ENCODE data around the gene MCUB.

Gene MCUB

DNA sequence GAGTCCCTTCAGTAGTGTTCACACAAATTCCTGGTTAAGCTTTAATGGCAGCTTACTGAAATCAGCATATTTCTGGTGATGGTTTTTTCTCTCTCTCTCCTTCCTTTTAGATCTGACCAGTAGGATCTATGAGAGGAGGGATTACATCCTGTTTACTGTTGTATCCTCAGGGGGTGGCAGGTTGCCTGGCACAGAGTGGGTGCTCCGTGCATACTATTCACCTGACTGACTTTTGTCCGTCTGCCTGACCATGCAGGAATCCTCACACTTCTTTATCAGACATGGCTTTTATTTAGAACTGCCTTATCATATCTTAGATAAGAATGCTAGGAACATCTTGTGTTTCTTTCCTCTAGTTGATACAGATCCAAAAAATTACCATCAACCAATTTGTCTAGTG is 29.6 kb downstream of the MCUB start:
- CTCF ChIA-PET: no interaction called here
- POLR2A ChIA-PET: no interaction called here

DNA sequence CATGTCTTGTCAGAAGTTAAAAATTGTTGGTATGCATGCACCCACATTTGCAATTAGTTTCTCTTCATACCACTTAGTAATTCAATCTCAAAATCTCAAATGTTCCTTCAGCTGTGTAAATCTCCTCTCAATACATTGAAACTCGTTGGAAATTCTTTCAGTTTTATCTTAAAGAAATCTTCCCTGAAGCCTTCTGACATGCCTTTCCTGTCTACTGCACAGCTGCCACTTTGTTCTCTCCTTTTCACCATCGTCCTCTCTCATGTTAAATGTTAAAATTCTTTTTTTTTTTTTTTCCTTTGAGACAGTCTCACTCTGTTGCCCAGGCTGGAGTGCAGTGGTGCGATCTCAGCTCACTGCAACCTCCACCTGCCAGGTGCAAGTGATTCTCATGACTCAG is 30.9 kb downstream of the MCUB start:
- Histone ChIP-seq H3K4me1 (ENCODE audit: control insufficient read depth, insufficient read depth, low read length) (no peaks in the 10 kb centered on the region), H3K36me3 (ENCODE audit: control insufficient read depth in 2 of 2, insufficient read depth in 1 of 2, low read length in 2 of 2) (no peaks in the 10 kb centered on the region), H3K9me3 (ENCODE audit: control insufficient read depth, insufficient read depth, low read depth, low read length) (no peaks in the 10 kb centered on the region), H3K4me3 (ENCODE audit: low read depth, low read length) (no peak overlapping the region), H3K27ac (ENCODE audit: extremely low read depth, low read depth, low read length) (no peak overlapping the region)
- TF ChIP-seq ZNF76 (tag by site-specific recombination; IDR thresholded peaks at IDR 0.05; ENCODE audit: borderline replicate concordance, low read depth): no peak
- TF ChIP-seq, protein P1, sequence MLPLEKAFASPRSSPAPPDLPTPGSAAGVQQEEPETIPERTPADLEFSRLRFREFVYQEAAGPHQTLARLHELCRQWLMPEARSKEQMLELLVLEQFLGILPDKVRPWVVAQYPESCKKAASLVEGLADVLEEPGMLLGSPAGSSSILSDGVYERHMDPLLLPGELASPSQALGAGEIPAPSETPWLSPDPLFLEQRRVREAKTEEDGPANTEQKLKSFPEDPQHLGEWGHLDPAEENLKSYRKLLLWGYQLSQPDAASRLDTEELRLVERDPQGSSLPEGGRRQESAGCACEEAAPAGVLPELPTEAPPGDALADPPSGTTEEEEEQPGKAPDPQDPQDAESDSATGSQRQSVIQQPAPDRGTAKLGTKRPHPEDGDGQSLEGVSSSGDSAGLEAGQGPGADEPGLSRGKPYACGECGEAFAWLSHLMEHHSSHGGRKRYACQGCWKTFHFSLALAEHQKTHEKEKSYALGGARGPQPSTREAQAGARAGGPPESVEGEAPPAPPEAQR (tag by site-specific recombination; IDR thresholded peaks at IDR 0.05): no peak
- no peak for TF ChIP-seq ZNF433 (tag by site-specific recombination; IDR thresholded peaks at IDR 0.05; ENCODE audit: low read depth)
- TF ChIP-seq KLF8 (tag by site-specific recombination; IDR thresholded peaks at IDR 0.05): no peak
- TF ChIP-seq, protein P2, sequence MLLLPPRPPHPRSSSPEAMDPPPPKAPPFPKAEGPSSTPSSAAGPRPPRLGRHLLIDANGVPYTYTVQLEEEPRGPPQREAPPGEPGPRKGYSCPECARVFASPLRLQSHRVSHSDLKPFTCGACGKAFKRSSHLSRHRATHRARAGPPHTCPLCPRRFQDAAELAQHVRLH (tag by site-specific recombination; IDR thresholded peaks at IDR 0.05): no peak
- TF ChIP-seq ZNF214 (tag by site-specific recombination; IDR thresholded peaks at IDR 0.05; ENCODE audit: borderline replicate concordance): no peak
- no peak for TF ChIP-seq ZNF843 (tag by site-specific recombination; IDR thresholded peaks at IDR 0.05)
- no peak for TF ChIP-seq ZNF19 (tag by site-specific recombination; IDR thresholded peaks at IDR 0.05; ENCODE audit: low read depth)
- TF ChIP-seq ZFP37 (tag by site-specific recombination; IDR thresholded peaks at IDR 0.05): no peak
- TF ChIP-seq MEIS1 (CRISPR knock-in tag; IDR thresholded peaks at IDR 0.05; ENCODE audit: borderline replicate concordance): no peak
- TF ChIP-seq, protein P3, sequence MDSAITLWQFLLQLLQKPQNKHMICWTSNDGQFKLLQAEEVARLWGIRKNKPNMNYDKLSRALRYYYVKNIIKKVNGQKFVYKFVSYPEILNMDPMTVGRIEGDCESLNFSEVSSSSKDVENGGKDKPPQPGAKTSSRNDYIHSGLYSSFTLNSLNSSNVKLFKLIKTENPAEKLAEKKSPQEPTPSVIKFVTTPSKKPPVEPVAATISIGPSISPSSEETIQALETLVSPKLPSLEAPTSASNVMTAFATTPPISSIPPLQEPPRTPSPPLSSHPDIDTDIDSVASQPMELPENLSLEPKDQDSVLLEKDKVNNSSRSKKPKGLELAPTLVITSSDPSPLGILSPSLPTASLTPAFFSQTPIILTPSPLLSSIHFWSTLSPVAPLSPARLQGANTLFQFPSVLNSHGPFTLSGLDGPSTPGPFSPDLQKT (IDR thresholded peaks at IDR 0.05; ENCODE audit: borderline replicate concordance, low read depth, low read length): no peak
- CTCF ChIA-PET: no interaction called here
- POLR2A ChIA-PET: no interaction called here

More for the DNA sequence above, 29.6 kb downstream of the MCUB start:
- Histone ChIP-seq H3K36me3 (ENCODE audit: control insufficient read depth in 2 of 2, insufficient read depth in 1 of 2, low read length in 2 of 2) (no peaks in the 10 kb centered on the region), H3K4me1 (ENCODE audit: control insufficient read depth, insufficient read depth, low read length) (no peaks in the 10 kb centered on the region), H3K4me3 (ENCODE audit: low read depth, low read length) (no peak overlapping the region), H3K9me3 (ENCODE audit: control insufficient read depth, insufficient read depth, low read depth, low read length) (no peaks in the 10 kb centered on the region), H3K27ac (ENCODE audit: extremely low read depth, low read depth, low read length) (no peak overlapping the region)
- TF ChIP-seq ZFHX2 (tag by site-specific recombination; conservative IDR thresholded peaks at IDR 0.05): no peak
- no peak for TF ChIP-seq ZSCAN23 (tag by site-specific recombination; IDR thresholded peaks at IDR 0.05)
- TF ChIP-seq, protein P4, sequence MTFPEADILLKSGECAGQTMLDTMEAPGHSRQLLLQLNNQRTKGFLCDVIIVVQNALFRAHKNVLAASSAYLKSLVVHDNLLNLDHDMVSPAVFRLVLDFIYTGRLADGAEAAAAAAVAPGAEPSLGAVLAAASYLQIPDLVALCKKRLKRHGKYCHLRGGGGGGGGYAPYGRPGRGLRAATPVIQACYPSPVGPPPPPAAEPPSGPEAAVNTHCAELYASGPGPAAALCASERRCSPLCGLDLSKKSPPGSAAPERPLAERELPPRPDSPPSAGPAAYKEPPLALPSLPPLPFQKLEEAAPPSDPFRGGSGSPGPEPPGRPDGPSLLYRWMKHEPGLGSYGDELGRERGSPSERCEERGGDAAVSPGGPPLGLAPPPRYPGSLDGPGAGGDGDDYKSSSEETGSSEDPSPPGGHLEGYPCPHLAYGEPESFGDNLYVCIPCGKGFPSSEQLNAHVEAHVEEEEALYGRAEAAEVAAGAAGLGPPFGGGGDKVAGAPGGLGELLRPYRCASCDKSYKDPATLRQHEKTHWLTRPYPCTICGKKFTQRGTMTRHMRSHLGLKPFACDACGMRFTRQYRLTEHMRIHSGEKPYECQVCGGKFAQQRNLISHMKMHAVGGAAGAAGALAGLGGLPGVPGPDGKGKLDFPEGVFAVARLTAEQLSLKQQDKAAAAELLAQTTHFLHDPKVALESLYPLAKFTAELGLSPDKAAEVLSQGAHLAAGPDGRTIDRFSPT (tag by site-specific recombination; IDR thresholded peaks at IDR 0.05): no peak
- TF ChIP-seq ZNF701 (tag by site-specific recombination; IDR thresholded peaks at IDR 0.05): no peak
- TF ChIP-seq ZNF174 (tag by site-specific recombination; IDR thresholded peaks at IDR 0.05): no peak
- TF ChIP-seq, protein P5, sequence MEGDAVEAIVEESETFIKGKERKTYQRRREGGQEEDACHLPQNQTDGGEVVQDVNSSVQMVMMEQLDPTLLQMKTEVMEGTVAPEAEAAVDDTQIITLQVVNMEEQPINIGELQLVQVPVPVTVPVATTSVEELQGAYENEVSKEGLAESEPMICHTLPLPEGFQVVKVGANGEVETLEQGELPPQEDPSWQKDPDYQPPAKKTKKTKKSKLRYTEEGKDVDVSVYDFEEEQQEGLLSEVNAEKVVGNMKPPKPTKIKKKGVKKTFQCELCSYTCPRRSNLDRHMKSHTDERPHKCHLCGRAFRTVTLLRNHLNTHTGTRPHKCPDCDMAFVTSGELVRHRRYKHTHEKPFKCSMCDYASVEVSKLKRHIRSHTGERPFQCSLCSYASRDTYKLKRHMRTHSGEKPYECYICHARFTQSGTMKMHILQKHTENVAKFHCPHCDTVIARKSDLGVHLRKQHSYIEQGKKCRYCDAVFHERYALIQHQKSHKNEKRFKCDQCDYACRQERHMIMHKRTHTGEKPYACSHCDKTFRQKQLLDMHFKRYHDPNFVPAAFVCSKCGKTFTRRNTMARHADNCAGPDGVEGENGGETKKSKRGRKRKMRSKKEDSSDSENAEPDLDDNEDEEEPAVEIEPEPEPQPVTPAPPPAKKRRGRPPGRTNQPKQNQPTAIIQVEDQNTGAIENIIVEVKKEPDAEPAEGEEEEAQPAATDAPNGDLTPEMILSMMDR (tag by site-specific recombination; IDR thresholded peaks at IDR 0.05): no peak
- no peak for TF ChIP-seq ZNF549 (tag by site-specific recombination; IDR thresholded peaks at IDR 0.05)
- no peak for TF ChIP-seq ZNF596 (tag by site-specific recombination; IDR thresholded peaks at IDR 0.05)
- no peak for TF ChIP-seq ZNF155 (tag by site-specific recombination; IDR thresholded peaks at IDR 0.05)
- TF ChIP-seq, protein P6, sequence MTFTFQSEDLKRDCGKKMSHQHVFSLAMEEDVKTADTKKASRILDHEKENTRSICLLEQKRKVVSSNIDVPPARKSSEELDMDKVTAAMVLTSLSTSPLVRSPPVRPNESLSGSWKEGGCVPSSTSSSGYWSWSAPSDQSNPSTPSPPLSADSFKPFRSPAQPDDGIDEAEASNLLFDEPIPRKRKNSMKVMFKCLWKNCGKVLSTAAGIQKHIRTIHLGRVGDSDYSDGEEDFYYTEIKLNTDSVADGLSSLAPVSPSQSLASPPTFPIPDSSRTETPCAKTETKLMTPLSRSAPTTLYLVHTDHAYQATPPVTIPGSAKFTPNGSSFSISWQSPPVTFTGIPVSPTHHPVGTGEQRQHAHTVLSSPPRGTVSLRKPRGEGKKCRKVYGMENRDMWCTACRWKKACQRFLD (tag by site-specific recombination; IDR thresholded peaks at IDR 0.05): no peak
- TF ChIP-seq, protein P7, sequence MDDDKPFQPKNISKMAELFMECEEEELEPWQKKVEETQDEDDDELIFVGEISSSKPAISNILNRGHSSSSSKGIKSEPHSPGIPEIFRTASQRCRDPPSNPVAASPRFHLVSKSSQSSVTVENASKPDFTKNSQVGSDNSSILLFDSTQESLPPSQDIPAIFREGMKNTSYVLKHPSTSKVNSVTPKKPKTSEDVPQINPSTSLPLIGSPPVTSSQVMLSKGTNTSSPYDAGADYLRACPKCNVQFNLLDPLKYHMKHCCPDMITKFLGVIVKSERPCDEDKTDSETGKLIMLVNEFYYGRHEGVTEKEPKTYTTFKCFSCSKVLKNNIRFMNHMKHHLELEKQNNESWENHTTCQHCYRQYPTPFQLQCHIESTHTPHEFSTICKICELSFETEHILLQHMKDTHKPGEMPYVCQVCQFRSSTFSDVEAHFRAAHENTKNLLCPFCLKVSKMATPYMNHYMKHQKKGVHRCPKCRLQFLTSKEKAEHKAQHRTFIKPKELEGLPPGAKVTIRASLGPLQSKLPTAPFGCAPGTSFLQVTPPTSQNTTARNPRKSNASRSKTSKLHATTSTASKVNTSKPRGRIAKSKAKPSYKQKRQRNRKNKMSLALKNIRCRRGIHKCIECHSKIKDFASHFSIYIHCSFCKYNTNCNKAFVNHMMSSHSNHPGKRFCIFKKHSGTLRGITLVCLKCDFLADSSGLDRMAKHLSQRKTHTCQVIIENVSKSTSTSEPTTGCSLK (tag by site-specific recombination; IDR thresholded peaks at IDR 0.05): no peak
